ENCODE data around the gene RNLS.
"Not testable (repeated sequence)": the region's sequence is repeated elsewhere in the genome, so short reads cannot be mapped to it uniquely, and the experiment has no call there.

Gene RNLS

DNA sequence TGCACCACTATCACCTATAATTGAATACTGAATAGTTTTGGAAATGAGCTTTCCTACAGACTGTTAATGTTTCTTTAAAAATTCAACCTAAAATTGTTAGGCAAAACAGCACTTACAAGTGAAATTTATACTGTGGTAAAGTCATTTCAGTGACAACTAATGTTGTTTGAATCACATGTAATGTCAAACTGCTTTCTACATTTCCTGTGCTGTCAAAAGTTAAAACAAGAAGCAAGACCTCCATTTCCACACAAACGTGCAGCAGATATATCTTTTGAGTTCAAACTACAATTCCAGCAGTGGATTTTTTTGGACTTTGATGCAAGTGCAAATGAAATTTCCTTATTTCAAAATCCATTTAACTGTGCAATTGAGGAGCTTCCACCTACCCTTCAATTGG is 199.8 kb downstream of the RNLS start:
- peak; percentile 16 for DNase-seq

DNA sequence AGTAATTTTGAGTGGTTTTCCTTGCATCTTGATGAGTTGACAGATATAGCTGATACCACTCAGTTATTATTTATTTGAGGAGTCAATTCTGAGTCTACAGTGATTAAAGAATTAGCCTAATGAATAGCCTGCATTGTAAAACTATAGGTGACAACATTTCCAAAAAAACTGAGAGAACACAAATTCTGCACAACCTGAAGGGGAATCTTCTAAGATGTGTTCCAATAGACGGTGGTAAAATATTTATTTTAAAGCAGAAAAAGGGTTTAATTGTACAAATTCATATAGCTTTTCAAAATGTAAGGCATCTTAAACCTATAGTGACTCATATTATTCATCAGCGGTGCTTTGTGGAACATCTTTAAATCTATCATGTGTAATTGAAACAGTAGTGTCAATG is 200.4 kb downstream of the RNLS start:
- no peak for DNase-seq

DNA sequence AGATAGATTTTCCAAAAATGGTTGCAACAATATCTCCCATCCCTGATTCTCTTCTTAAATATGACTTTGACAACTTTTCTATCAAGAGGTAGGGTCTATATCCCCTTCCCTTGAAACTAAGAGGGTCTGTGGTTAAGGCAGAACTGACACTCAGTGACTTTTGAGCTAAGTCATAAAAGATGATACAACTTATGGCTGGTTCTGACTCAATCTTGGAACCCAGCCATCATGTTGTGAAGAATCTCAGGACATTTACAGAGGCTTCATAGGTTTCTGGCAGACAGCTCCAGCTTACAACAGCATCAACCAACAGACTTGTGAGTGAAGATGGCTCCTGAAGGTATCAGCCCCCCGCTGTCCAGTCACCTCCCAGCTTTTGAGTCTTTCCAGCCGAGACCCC is 203.5 kb downstream of the RNLS start:
- DNase-seq: no peak

DNA sequence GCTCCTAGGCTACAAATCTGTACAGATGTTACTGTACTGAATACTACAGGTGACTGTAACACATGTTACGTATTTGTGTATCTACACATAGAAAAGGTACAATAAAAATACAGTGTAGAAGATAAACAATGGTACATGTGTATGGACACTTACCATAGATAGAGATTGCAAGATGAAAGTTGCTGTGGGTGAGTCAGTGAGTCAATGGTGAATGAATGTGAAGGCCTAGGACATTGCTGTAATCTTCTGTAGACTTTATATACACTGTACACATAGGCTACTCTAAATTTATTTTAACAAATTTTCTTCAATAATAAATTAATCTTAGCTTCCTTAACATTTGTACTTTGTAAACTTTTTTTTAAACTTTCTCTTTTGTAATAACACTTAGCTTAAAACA is 205.6 kb downstream of the RNLS start:
- no peak for DNase-seq

DNA sequence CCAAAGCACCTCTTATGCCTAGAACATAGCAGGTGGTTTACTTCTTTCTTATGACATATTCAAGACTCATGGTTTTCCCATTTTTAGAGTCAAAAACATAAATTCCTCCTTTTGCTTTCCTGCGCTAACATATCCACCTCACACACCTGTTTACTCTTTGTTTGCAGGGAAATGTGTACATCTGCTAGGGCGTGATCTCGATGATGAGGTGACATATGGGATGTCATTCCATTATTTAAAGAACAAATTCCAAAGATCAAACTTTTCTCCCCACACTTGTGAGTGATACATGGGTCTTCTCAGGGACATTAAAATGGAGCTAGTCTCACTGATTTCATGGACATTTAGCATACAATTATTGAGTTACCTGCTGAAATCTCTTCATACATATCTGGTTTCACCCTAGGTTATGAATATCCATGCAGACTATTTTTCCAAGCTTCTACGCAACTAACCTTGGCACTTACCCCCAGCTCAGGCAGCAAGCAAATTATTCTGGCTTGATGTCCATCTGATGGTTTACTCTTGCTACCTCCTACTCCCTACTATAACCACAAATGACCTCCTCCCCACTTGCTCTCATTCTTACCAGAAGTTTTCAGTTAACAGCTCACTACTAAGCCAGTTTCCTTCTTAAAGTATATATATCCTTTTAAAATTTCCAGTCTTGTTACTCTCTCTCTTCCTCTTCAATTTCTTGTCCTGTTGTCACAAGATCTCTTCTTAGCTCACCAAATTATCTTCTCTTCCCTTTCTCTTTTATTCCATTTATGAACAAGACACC is 208.5 kb downstream of the RNLS start:
- DNase-seq: no peak

DNA sequence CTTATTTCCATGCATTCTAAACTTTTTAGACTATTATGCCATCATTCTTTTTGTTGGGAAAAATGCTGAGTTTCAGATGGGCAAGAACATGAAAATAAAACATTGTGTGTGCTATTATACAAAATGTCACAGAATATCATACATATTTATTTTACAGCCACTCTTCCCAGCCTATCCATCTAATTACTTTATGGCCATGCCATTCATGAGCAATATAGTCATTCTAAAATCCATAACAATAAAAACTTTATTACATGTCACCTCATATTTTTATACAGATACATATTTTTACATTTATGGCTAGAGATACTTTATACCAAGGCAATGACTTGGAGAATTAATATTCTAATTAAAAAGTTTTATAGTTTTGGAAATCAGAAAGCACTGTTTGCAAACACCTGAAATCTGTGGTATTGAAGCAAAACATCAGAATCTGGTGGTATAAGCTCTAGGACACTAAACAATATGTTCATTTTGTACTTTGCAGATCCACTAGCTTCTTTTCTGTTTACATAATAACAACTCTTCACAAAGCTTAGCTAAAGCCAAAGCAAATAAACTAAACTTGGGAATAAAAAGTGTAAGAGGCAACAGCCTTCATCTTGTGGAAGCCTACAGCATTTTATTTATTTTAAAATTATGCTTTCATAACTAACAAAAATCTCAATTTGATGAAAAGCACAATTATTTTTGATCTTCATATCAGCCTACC is 210.1 kb downstream of the RNLS start:
- DNase-seq: no peak

DNA sequence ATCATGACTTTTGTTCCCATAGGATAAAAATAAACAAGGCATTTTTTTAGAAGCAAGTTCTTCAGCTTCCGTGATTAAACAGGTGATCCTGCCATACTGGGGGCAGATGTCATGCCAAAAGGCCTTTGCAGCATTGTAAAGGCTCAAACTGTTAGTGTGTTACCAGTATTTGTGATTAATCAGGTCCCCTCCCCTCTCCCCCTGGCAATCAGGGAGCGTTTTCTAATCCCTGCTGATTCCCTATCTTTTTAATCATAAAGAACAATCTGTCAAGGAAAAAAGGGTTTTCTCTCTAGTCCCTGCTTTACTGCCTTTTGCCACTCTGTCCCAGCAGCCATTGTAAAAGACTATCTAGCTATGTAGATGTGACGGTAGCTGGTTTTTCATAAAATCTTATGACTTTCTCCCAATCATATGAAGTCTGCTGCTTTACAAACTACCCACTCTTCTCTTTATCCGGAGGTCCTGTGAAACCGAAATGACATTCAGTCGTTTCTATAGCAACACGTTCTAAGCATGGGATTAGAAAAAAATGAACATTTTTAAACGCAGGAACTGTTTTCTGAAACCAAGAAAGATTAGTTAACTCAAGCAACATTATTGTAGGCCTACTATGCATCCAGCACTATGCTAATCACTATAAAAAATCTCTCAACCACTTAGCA is 210.9 kb downstream of the RNLS start:
- no peak for DNase-seq

DNA sequence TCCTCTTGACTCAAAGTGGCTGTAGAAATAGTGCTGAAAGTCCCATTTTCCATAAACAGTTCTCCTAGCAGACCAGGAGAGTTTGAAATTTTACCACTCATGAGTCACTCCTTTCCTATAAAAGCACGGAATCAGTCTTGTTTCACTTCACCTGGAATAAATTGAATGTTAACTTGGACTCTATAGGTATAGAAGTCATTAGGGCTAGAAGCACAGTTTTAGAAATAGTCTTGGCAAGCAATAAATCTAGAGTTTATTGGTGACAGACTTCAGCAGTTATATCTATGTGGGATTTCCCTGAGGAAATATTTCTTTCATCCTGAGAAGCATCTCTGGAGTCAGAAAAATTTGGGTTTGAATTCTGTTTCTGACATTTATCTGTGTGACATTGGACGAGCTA is 212.4 kb downstream of the RNLS start:
- DNase-seq: no peak

DNA sequence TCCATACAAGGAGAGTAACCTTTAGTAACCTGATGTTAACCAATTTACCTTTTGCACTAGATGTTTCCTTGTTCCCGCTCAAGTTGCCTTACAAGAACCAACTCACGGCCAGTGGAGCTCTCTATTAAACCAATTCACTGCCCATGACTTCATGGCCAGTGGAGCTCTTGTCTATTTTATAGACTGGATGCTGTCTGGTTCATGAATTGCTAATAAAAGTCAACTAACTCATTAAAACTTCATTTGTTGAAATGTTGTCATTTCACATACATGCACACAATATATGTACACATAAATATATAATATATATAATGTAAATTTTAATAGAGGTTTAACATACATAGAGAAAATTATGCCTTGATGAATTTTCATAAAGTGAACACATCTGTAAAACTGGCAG is 216.3 kb downstream of the RNLS start:
- DNase-seq: no peak

DNA sequence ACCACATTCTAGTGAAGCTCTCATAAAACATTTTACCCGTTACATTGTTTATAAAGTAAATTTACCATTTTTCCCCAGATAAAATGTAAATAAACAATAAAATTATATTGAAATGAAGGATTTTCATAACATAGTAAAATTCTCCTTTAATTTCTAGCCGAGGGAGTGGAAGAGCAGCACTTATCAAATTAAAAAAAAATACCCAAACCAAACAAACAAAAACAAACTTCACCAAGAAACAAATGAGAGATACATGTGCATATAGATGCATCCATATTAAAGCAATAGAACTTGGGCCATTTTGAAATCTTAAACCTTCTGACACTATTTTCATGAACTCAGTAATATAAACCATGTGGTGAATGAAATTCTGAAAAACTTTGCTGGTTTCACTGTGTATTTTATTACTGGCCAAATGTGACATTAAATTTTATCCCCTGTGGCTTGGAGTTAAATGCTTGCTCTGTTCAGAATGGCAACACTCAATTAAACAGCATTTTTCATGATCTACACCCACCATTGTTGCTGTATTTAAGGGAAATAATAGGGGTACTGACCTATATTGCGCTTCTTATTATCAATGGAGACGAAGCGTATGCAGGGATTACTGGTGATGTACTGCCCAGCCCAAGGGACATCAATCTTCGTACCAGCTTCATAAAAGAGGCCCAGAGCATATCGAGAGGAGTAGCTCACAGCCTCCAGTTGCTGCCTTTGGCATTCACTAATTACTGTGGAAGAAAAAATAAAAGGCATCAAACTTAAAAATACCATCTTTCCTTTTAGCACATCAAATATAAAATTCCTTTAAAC is 220.9 kb downstream of the RNLS start:
- DNase-seq: no peak

DNA sequence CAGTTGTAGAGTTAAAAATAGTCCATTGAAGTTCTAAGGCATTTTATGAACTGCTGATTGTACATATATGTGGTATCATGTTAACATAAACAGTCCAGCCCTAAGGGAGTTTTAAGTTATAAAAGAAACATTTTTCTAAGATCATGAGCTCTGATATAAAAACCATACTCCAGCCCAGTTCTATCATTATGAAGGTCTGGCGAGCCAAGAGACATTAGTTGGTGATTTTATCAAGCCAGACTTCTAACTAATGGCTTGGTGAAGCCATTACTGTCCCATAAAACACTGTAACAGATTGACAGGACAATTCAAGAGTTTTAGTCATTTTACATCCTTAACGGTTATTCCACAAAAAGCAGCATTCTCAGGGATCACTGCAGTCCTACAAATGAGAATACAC is 221.6 kb downstream of the RNLS start:
- no peak for DNase-seq

DNA sequence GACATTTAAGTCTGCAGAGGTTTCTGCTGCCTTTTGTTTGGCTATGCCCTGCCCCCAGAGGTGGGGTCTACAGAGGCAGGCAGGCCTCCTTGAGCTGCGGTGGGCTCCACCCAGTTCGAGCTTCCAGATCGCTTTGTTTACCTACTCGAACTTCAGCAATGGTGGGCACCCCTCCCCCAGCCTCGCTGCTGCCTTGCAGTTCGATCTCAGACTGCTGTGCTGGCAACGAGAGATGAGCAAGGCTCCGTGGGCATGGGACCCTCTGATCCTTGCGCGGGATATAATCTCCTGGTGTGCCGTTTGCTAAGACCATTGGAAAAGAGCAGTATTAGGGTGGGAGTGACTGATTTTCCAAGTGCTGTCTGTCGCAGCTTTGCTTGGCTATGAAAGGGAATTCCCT is 227.4 kb downstream of the RNLS start:
- DNase-seq: not testable (repeated sequence)

DNA sequence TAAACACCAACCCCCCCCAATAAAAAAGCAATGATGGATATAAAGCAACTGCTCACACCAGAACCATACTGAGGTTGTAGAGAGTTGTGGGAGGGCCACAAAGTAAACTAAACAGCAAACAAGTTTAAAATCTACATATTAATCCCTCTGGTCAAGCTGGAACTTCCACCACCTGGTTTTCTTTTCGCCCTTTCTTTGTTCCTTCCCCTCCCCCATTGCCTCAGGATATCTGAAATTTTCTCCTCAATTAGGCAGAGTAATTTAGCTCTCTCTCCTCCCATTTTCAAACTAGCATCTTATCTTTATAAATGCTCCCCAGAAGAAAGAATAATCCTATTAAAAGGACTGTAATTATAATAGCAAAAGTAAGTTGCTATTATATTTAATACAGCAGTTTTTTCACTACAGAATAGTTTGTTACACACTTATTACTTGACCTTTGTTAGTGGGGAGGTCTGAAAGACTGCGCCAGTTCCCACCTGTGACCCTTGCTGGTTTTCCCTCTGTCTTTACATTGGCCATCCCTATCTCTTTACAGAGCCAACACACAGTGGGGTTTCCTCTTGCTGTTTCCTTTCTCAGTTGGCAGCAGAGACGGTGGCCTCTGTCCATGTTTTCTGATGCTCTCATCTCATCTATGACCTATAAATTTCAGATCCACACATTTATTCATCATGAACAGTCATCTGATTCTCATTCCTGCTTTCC is 235.4 kb downstream of the RNLS start:
- DNase-seq: no peak

DNA sequence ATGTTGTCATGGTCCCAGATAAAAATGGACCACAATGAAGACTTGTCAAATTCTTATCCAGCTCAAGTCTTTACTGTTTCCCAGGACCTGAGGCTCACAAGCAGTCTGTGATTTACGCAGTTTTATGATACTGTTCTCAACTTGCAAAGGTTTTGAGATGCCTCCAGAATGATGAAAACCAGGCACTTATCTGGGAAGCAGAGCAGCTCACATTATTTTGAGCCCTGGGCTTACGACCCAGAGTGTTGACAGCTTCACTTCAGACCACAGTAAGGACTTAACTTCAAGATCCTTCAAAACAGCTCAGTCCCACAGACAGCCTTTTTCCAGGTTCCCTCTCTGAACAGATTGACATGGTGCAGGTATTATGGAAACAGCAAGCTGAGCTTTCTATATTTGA is 236.1 kb downstream of the RNLS start:
- DNase-seq: no peak

DNA sequence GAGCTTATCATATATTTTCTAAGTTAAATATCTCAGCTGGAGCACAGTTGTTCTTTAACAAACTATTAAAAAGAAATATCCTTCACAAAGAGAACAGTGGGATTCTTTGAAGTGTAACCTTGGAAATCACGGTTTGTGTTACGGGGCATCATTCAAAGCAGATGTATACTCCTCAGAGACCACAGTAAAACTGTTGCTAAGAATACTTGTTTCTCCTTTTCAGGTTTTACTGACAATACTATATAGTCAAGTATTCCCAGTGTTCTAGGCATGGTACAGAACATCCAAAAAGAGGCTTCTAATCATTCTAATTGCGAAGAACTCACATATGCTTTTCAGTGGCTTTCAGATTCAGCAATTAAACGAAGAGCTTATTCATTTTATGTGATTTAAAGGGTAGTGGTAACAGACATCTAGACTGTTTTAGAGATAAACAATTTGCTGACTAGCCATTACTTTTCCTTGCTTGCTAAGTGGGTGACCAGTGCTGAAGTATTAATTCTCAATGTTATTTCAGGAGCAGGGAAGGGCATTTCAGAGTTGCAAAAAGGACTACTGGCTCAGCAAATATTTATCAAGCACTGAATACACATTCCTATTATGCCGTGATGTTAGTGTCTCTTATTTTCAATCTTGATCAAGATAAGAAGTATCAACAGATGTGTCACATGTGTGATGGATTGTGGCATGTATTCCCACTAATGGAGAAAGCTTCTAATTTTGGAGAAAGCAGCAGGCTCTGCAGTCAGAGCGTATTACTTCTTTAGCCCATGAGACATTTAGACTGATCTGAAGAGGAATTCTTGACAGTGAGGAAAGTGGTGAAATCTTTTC is 236.8 kb downstream of the RNLS start:
- no peak for DNase-seq

DNA sequence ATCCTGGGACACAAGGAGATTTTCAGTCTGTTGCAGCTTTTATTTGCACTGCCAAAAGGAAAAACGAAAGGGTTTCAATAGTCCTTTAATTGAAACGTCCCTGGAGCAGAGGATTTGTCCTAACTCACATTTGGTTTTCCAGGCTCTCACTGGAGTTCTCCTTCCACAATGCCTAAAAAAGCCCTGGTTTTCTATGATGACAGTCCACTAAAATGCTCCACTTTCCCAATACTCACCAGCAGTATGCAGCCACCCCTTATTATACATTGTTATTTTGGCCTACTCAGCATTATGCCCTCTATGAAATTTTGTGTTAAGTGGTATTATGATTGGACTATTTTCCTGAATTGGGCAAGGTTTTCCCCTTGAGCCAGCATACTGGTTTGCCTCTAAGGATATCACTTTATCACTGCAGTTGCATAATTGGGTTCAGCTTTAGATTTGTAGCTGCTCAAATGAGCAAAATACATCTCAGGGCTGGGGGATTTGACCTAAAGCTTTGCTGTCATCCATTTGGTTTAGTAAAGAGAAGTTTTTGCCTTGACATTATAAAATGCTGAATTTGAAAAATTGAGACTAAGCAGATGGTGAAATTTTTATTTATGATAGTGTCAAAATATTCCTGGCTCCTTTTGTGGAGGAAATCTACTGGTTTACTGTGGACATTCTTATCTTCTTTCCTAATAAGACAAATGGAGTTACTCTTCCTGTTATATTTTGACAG is 239.2 kb downstream of the RNLS start:
- no peak for DNase-seq

DNA sequence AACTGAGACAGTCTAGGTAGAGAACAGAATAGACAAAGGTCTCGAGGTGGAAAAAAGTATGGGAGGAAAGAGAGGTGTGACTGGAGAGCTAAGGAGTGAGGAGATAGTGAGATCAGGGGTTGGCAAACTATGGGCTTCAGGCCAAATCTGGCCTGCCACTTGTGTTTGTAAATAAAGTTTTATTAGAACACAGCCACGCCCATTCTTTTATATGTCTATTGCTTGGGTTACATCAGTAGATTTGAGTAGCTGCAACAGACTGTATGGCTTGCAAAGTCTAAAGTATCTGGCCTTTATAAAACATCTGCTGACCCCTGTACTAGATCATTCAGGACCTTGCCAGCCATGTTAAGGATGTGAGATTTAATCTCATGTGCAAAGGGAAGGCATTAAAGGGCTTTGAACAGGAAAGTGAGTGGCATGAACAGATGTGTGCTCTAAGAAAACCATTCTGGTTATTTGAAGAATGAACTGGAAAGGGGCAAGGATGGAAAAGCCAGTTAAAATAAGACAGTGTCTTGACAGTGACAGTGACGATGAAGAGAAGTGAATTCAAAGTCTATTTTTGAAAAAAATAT is 240.3 kb downstream of the RNLS start:
- no peak for DNase-seq

DNA sequence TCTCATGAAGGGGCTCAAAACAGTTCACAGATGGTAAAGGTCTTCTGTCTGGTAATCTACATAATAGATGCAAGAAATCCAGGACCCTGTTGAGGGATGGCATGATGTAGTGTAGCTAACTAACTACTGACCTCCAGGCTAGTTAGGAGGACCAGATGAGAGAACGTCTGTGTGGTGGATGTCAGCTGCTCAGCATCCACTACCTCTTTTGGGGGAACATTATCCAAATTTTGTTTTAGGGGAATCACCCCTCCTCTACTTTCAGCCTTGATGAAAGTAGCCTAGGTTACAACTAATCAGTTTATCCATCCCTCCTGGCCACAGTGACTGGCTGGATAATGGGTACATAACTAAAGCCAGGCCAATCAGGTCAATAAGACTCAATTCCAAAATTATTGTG is 246.0 kb downstream of the RNLS start:
- no peak for DNase-seq

DNA sequence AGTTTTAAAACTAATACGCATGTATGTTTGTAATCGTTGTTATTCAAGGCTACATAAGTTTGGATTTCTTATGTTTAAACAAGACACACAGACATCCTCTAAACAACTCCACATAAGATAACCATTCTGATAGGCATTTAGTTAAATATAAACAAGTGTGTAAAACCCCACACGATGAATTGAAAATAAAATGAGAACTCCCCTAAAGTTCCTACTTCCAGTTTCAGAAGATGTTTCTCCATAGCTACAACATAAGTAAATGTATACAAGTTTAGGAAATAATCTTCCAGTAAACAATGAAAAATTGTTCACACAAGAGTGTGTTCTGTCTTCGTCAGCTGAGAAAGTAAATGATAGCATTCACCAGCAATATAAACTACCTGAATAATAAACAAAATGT is 246.8 kb downstream of the RNLS start:
- DNase-seq: peak; percentile 48

DNA sequence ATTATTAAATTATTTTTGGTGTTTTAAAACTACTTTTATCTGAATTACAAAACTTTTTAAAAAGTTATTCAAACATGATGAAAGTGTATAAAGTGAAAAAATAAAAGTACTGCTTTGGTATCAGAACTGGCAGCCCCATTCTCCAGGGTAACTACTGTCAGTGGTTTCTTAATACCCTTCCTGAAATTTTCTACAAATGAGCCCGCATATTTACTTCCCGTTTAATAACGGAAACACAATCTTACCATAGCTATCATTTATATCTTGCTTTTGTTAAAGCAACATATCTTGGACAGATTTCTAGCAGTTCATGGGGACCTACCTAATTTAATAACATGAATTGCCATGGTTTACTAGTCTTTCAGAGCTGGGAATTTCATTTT is 249.9 kb downstream of the RNLS start:
- DNase-seq: peak; percentile 22
